Measurements from ENCODE around the gene TRIM24. TPM values are rescaled to one million over a fixed set of nuclear protein-coding genes. Genes with fewer than 3 reads are reported as not detected.

The TRIM24 gene
- total and polyA plus RNA-seq, 2 donors from 2014 or later, result 7.6 to 16.8 TPM

DNA sequence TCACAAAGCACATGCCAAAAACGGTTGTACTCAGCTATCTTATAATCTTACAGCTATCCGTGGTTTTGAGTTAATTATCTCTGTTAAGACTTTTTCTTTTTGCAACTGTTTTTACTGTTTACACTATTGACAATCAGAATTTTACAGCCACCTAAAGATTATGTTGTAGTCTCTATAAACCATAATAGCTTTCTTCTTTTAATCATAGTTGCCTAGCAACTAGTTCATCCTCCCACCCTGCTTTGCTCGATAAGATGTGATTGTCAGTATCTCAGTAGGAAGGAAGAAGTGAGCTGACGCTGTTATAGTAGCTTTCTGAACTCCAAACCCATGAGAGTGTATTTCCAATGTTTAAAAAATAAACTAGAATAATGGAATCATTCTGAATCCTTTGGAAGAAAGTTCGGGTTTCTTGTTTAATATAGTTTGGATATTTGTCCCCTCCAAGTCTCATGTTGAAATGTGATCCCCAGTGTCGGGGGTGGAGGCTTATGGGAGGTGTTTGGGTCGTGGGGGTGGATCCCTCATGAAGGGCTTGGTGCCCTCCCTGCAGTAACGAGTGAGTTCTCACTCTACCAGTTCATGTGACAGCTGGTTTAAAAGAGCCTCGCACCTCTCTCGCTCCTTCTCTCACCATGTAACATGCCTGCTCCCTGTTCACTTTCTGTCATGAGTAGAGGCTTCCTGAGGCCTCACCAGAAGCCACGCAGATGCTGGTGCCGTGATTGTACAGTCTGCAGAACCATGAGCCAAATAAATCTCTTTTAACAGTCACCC, 173.0 kb downstream of the TRIM24 start:
- intact Hi-C loops (cut with DNase I), result no loop called here

More for the DNA sequence above, 173.0 kb downstream of the TRIM24 start:
- H3K27ac ChIP-seq (ENCODE audit: low read depth in 2 of 2, low read length in 2 of 2), result no peak overlapping the region
- DNase-seq, result no peak
- H3K36me3 ChIP-seq (ENCODE audit: control insufficient read depth in 2 of 3, insufficient read depth in 3 of 3, low read length in 3 of 3), result no peaks in the 10 kb centered on the region
- no peak overlapping the region for H3K4me3 ChIP-seq (ENCODE audit: low read length in 3 of 3)
- TF ChIP-seq, protein P1, sequence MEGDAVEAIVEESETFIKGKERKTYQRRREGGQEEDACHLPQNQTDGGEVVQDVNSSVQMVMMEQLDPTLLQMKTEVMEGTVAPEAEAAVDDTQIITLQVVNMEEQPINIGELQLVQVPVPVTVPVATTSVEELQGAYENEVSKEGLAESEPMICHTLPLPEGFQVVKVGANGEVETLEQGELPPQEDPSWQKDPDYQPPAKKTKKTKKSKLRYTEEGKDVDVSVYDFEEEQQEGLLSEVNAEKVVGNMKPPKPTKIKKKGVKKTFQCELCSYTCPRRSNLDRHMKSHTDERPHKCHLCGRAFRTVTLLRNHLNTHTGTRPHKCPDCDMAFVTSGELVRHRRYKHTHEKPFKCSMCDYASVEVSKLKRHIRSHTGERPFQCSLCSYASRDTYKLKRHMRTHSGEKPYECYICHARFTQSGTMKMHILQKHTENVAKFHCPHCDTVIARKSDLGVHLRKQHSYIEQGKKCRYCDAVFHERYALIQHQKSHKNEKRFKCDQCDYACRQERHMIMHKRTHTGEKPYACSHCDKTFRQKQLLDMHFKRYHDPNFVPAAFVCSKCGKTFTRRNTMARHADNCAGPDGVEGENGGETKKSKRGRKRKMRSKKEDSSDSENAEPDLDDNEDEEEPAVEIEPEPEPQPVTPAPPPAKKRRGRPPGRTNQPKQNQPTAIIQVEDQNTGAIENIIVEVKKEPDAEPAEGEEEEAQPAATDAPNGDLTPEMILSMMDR (IDR thresholded peaks at IDR 0.05; ENCODE audit: borderline replicate concordance, extremely low read depth, insufficient read depth), result no peak
- no peak for FAIRE-seq
- H3K4me1 ChIP-seq (ENCODE audit: control insufficient read depth in 2 of 3, insufficient read depth in 2 of 3, low read depth in 1 of 3, low read length in 3 of 3), result no peaks in the 10 kb centered on the region
- H3K9me3 ChIP-seq (ENCODE audit: control insufficient read depth in 2 of 3, insufficient read depth in 1 of 3, low read length in 3 of 3), result no peaks in the 10 kb centered on the region
- no peaks in the 10 kb centered on the region for H3K27me3 ChIP-seq (ENCODE audit: control insufficient read depth, insufficient read depth, low read length)
- H3K9ac ChIP-seq (ENCODE audit: low read length in 3 of 3), result no peak overlapping the region

Other genes with a start within 250 kb of the TRIM24 start
- gene SVOPL, start 241.1 kb downstream of the TRIM24 start, total RNA-seq, result 2.4 TPM
- gene SVOPL, start 241.1 kb downstream of the TRIM24 start, polyA plus RNA-seq (ENCODE audit: insufficient read depth, low read depth, low replicate concordance), result 5.1 TPM

Measured in kidney (tissue), 14 donors.